Measurements from ENCODE around the gene DDO. TPM values are rescaled to one million over a fixed set of nuclear protein-coding genes. Genes with fewer than 3 reads are reported as not detected.

DDO gene
- total RNA-seq, 4 donors from 2014 or later, result 0.59 to 2.1 (median 1.4) TPM

DNA sequence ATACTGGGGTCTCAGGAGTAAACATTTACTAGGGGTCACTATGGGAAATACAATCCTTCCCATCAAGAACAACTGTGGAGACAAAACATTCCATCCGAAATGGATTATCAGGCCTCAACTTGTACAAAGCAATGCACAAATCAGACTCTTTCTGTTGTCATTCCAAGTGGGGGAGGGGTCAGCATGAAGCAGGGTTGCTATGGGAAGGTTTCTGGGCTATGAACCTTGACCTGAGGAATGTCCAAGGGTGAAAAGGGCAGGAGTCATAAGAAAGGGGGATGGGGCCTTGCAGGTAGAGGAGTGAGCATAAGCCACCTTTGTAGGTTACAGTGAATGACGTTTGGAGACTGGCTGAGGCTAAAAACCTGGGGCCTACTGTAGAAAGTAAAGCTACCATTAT lies 60.4 kb downstream of the DDO start:
- 77 to 82% methylated on average over 2 of the region's 2 CpGs for WGBS, 2 donors
- H3K4me3 ChIP-seq, result no peak overlapping the region
- H3K36me3 ChIP-seq, result no peaks in the 10 kb centered on the region
- no peak for TF ChIP-seq POLR2A (IDR thresholded peaks at IDR 0.05)
- no peak for DNase-seq (ENCODE audit: low spot score in 2 of 2)
- no peak overlapping the region for H3K27ac ChIP-seq
- H3K9me3 ChIP-seq, result no peaks in the 10 kb centered on the region
- H3K27me3 ChIP-seq, result peaks cover 0 to 25% of the 10 kb centered on the region in 2 donors
- H3K4me1 ChIP-seq, result peaks cover 0 to 18% (median 4%) of the 10 kb centered on the region in 4 donors

DNA sequence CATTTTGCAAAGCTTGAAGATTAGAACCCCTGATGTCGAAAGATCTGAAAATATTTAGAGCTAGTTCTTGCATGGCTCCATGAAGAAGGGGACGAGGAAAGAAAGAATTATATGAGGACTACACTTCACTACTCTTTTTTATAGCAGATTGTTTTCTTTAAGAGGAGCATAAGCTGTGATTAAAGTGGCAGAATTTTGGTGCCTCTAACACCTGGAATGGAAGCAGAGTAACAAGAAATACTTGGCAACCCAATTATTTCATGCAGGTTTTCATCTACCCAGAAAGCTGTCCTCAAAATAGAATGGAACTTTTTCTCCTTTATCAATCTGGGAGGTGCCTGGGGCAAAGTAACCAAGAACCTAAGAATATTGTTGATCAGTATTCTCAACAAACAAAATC lies 61.2 kb downstream of the DDO start:
- H3K9me3 ChIP-seq, result no peaks in the 10 kb centered on the region
- WGBS, 2 donors, result 89% methylated on average over 2 of the region's 2 CpGs
- DNase-seq (ENCODE audit: low spot score in 2 of 2), result no peak
- TF ChIP-seq, protein P1, sequence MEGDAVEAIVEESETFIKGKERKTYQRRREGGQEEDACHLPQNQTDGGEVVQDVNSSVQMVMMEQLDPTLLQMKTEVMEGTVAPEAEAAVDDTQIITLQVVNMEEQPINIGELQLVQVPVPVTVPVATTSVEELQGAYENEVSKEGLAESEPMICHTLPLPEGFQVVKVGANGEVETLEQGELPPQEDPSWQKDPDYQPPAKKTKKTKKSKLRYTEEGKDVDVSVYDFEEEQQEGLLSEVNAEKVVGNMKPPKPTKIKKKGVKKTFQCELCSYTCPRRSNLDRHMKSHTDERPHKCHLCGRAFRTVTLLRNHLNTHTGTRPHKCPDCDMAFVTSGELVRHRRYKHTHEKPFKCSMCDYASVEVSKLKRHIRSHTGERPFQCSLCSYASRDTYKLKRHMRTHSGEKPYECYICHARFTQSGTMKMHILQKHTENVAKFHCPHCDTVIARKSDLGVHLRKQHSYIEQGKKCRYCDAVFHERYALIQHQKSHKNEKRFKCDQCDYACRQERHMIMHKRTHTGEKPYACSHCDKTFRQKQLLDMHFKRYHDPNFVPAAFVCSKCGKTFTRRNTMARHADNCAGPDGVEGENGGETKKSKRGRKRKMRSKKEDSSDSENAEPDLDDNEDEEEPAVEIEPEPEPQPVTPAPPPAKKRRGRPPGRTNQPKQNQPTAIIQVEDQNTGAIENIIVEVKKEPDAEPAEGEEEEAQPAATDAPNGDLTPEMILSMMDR (IDR thresholded peaks at IDR 0.05), result no peak
- TF ChIP-seq POLR2A (IDR thresholded peaks at IDR 0.05), result no peak
- no peak for TF ChIP-seq EP300 (IDR thresholded peaks at IDR 0.05)
- H3K27me3 ChIP-seq, result peaks cover 0 to 25% of the 10 kb centered on the region in 2 donors
- no peak overlapping the region for H3K27ac ChIP-seq
- H3K4me3 ChIP-seq, result no peak overlapping the region
- H3K4me1 ChIP-seq, result peaks cover 0 to 18% (median 4%) of the 10 kb centered on the region in 4 donors
- H3K36me3 ChIP-seq, result no peaks in the 10 kb centered on the region

DNA sequence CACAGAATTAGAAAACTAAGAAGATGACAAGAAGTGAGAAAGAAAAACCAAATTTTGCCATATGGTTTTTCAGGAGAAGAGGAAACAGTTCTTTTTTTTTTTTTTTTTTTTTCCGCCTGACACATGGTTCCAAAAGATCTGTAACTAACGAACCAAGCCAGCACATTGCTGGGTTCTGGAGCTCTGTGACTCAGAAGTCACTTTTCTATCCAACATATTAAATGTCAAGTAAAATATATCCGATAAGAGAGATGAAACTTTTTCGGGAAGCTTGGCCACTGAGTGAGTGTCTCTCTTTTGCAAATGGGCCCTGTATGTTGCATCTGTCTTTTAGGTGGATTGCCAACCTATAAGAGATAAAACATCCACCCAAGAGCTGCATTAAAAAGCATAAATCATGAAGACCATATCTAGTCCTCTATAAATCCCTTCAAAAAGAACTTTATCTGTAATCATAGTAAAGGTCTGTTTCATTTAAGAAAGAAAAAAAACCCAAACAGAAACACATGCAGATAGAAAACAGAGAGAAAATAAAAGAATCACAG lies 61.8 kb downstream of the DDO start:
- DNase-seq (ENCODE audit: low spot score in 2 of 2), result no peak
- H3K4me3 ChIP-seq, result no peak overlapping the region
- H3K27me3 ChIP-seq, result peaks cover 0 to 20% of the 10 kb centered on the region in 2 donors
- peaks cover 0 to 14% (median 2%) of the 10 kb centered on the region in 4 donors for H3K4me1 ChIP-seq
- no peaks in the 10 kb centered on the region for H3K36me3 ChIP-seq
- TF ChIP-seq EP300 (IDR thresholded peaks at IDR 0.05), result no peak
- TF ChIP-seq, protein P1 (IDR thresholded peaks at IDR 0.05), result no peak
- no peak for TF ChIP-seq POLR2A (IDR thresholded peaks at IDR 0.05)
- H3K27ac ChIP-seq, result no peak overlapping the region
- WGBS, 2 donors, result 75 to 78% methylated on average over 4 of the region's 4 CpGs
- H3K9me3 ChIP-seq, result no peaks in the 10 kb centered on the region

DNA sequence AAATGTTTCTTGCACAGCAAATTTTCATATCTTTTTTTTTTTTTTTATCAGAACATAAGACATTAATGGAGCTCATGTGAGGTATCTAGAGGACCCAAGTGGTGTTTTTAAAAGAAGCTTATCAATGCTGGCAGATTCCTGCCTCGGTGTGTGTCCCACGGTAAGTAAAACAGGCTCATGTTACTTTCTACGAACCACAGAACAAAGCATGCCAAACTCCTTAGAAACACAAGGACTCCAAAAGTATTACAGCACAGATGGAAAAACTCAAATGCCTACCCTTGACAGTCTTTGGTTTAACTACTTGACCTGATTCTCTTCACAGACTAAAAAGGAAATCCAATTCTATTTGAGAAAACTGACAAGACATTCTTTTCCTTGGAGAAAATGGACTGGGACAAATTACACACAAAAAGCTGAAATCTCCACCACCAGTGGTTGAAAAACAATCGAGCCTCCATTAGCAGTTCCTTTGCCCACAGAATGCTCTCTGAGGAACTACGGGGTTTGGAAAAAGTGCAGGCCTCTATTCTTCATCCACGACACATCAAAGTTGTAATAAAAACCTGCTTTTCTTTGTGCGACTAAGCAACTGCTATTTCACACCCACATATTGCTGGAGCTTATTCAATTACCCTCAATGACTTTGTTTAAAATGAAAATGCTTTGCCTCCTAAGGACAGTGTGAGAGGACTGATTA lies 62.7 kb downstream of the DDO start:
- H3K27me3 ChIP-seq, result peaks cover 0 to 17% of the 10 kb centered on the region in 2 donors
- H3K27ac ChIP-seq, result no peak overlapping the region
- no peak overlapping the region for H3K4me3 ChIP-seq
- H3K9me3 ChIP-seq, result no peaks in the 10 kb centered on the region
- WGBS, 2 donors, result 36 to 47% methylated on average over 7 of the region's 7 CpGs
- no peaks in the 10 kb centered on the region for H3K36me3 ChIP-seq
- TF ChIP-seq, protein P1 (IDR thresholded peaks at IDR 0.05), result no peak
- peaks cover 0 to 9% (median 0%) of the 10 kb centered on the region in 4 donors for H3K4me1 ChIP-seq
- no peak for DNase-seq (ENCODE audit: low spot score in 2 of 2)

DNA sequence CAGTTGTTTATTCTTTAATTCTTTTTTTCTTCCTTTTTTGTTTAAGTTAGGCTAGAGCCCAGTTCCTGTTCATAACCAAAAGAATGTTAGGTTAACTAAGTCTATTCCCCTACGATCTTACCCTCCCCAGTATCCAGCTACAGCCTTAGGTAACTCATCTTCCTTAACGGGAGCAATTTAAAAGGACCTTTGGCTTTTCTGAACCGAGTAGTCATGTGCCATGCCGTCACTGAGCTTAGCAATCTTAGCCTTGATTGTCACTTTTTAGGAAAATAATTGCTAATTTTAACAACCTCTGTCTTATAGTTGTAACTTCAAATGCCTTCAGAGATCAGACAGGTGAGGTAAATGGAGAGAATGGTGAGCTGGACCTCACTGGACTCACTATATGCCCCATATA lies 63.4 kb downstream of the DDO start:
- peaks cover 0 to 3% (median 0%) of the 10 kb centered on the region in 4 donors for H3K4me1 ChIP-seq
- 70 to 81% methylated on average over 4 of the region's 4 CpGs for WGBS, 2 donors
- H3K9me3 ChIP-seq, result no peaks in the 10 kb centered on the region
- H3K27me3 ChIP-seq, result peaks cover 0 to 9% of the 10 kb centered on the region in 2 donors
- H3K36me3 ChIP-seq, result no peaks in the 10 kb centered on the region
- H3K27ac ChIP-seq, result no peak overlapping the region
- H3K4me3 ChIP-seq, result no peak overlapping the region
- no peak for TF ChIP-seq EP300 (IDR thresholded peaks at IDR 0.05)
- no peak for TF ChIP-seq POLR2A (IDR thresholded peaks at IDR 0.05)
- TF ChIP-seq, protein P1 (IDR thresholded peaks at IDR 0.05), result no peak
- DNase-seq (ENCODE audit: low spot score in 2 of 2), result no peak

Measured in tibial nerve (tissue), 4 donors.